Astrocyte (in vitro differentiated cells and primary cell): ENCODE data around the gene CAPRIN1. TPM values are rescaled to one million over a fixed set of nuclear protein-coding genes. Genes with fewer than 3 reads are reported as not detected.

ENCODE experiments used
- DNase-seq: peaks from one replicate; pipeline ENCODE4 v3.0.0-alpha.2; 2010; ENCODE audit warnings: low read depth
- FAIRE-seq: peaks from 2 replicates; lab custom pipeline; 2011; peaks lifted over from hg19 to GRCh38; lab: Jason Lieb, UNC
- H2AFZ ChIP-seq: 2 replicates; pipeline ENCODE4 v1.6.0; 2012; ENCODE audit warnings: low read depth, low read length, inconsistent platforms
- H3K27ac ChIP-seq: 2 replicates; pipeline ENCODE4 v1.5.1; 2011; ENCODE audit warnings: low read depth, low read length, inconsistent platforms
- H3K27me3 ChIP-seq: 2 replicates; pipeline ENCODE4 v1.6.0; 2011; ENCODE audit warnings: low read length, inconsistent platforms; ENCODE audit not compliant: insufficient read depth
- H3K36me3 ChIP-seq: 2 replicates; pipeline ENCODE4 v1.5.1; 2011; ENCODE audit warnings: low read length, inconsistent platforms; ENCODE audit not compliant: insufficient read depth
- H3K4me1 ChIP-seq: 2 replicates; pipeline ENCODE4 v1.5.1; 2011; ENCODE audit warnings: low read length, inconsistent platforms; ENCODE audit not compliant: insufficient read depth
- H3K4me2 ChIP-seq: 2 replicates; pipeline ENCODE4 v1.6.0; 2012; ENCODE audit warnings: low read length, inconsistent platforms
- H3K4me3 ChIP-seq: 2 replicates; pipeline ENCODE4 v1.5.1; 2011; ENCODE audit warnings: low read depth, mild to moderate bottlenecking, low read length, inconsistent platforms; ENCODE audit not compliant: insufficient read depth
- H3K79me2 ChIP-seq: 2 replicates; pipeline ENCODE4 v1.6.0; 2012; ENCODE audit warnings: mild to moderate bottlenecking, low read length, inconsistent platforms; ENCODE audit not compliant: insufficient read depth
- H3K9ac ChIP-seq: 2 replicates; pipeline ENCODE4 v1.6.0; 2012; ENCODE audit warnings: mild to moderate bottlenecking, low read length, inconsistent platforms
- H3K9me3 ChIP-seq: 2 replicates; pipeline ENCODE4 v1.5.1; 2012; ENCODE audit warnings: low read depth, mild to moderate bottlenecking, low read length, inconsistent platforms; ENCODE audit not compliant: insufficient read depth
- H4K20me1 ChIP-seq: 2 replicates; pipeline ENCODE4 v1.6.0; 2012; ENCODE audit warnings: low read length, inconsistent platforms; ENCODE audit not compliant: insufficient read depth
- H3K27ac Mint-ChIP-seq: one replicate; pipeline ENCODE4 v1.8.0; 2021; ENCODE audit warnings: mild to moderate bottlenecking, mixed read lengths; ENCODE audit not compliant: unreplicated experiment
- H3K27me3 Mint-ChIP-seq: one replicate; pipeline ENCODE4 v1.8.0; 2021; ENCODE audit warnings: low read depth, mixed read lengths; ENCODE audit not compliant: unreplicated experiment
- H3K36me3 Mint-ChIP-seq: one replicate; pipeline ENCODE4 v1.8.0; 2021; ENCODE audit warnings: low read depth, mixed read lengths; ENCODE audit not compliant: unreplicated experiment
- H3K4me1 Mint-ChIP-seq: one replicate; pipeline ENCODE4 v1.8.0; 2021; ENCODE audit warnings: low read depth, mixed read lengths; ENCODE audit not compliant: unreplicated experiment
- H3K4me3 Mint-ChIP-seq: one replicate; pipeline ENCODE4 v1.8.0; 2021; ENCODE audit warnings: mild to moderate bottlenecking, moderate library complexity, mixed read lengths; ENCODE audit not compliant: unreplicated experiment
- H3K9me3 Mint-ChIP-seq: one replicate; pipeline ENCODE4 v1.8.0; 2021; ENCODE audit warnings: mild to moderate bottlenecking, mixed read lengths; ENCODE audit not compliant: unreplicated experiment
- CTCF ChIP-seq: IDR thresholded peaks from 2 replicates; pipeline ENCODE4 v1.5.1; 2011; ENCODE audit warnings: low read depth, mild to moderate bottlenecking, inconsistent platforms, low read length, moderate library complexity; ENCODE audit not compliant: insufficient read depth
- EZH2 ChIP-seq: IDR thresholded peaks from 2 replicates; pipeline ENCODE4 v1.6.1; 2012; ENCODE audit warnings: mild to moderate bottlenecking, low read length, inconsistent platforms; ENCODE audit not compliant: insufficient read depth
- total RNA-seq: library from RNA; stranded (reverse); gene quantifications from 2 replicates; pipeline ENCODE4 v1.2.1, GENCODE V29; 2021

Gene CAPRIN1
- total RNA-seq, 1 donor from 2014 or later, result 309 TPM

DNA sequence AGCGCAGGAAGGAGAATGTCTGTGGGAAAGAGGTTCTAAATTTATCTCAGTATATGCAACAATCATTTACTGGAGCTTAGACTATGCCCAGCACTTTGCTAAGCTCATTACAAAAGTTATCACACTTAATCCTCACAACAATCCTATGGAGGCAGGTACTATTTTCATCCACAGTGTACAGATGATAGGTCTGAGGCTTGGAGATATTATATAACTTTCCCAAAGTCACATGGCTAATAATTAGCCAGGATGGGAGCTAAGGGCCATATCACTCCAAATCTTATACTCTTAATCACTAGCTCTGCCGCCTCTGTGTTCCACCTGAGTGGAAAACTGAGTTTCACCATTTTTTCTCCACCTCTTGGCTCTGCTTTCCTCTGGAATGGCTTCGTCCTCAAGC lies 47.3 kb upstream of the CAPRIN1 start:
- no peak overlapping the region for H3K4me3 ChIP-seq
- H3K9me3 Mint-ChIP-seq, result no peaks in the 10 kb centered on the region
- FAIRE-seq, result no peak

GRCh38 chr11:34006876-34007275 lies 44.7 kb upstream of the CAPRIN1 start:
- no peak overlapping the region for H3K4me3 ChIP-seq
- no peaks in the 10 kb centered on the region for H3K36me3 ChIP-seq
- H3K9me3 ChIP-seq, result no peaks in the 10 kb centered on the region
- no peak overlapping the region for H3K9ac ChIP-seq
- FAIRE-seq (no peak), DNase-seq (no peak)
- H3K4me2 ChIP-seq, result no peak overlapping the region
- H2AFZ ChIP-seq, result no peak overlapping the region
- Mint-ChIP-seq H3K27me3 (peaks cover 18% of the 10 kb centered on the region), H3K27ac (no peak overlapping the region), H3K4me1 (no peaks in the 10 kb centered on the region), H3K9me3 (no peaks in the 10 kb centered on the region), H3K36me3 (no peaks in the 10 kb centered on the region), H3K4me3 (no peak overlapping the region)
- H3K79me2 ChIP-seq, result no peaks in the 10 kb centered on the region
- peaks cover 27% of the 10 kb centered on the region for H3K27me3 ChIP-seq
- no peak overlapping the region for H3K27ac ChIP-seq
- TF ChIP-seq EZH2 (no peak), CTCF (no peak)
- H3K4me1 ChIP-seq, result no peaks in the 10 kb centered on the region
- H4K20me1 ChIP-seq, result no peaks in the 10 kb centered on the region

More for the DNA sequence above, 47.3 kb upstream of the CAPRIN1 start:
- H3K9ac ChIP-seq, result no peak overlapping the region
- no peak overlapping the region for H2AFZ ChIP-seq
- no peak for DNase-seq
- H3K4me1 Mint-ChIP-seq, result no peaks in the 10 kb centered on the region
- H3K4me3 Mint-ChIP-seq, result no peak overlapping the region
- H3K27me3 Mint-ChIP-seq, result peaks cover 18% of the 10 kb centered on the region
- no peak for TF ChIP-seq CTCF
- TF ChIP-seq EZH2, result no peak
- no peaks in the 10 kb centered on the region for H3K79me2 ChIP-seq
- peaks cover 27% of the 10 kb centered on the region for H3K27me3 ChIP-seq
- H3K36me3 Mint-ChIP-seq, result no peaks in the 10 kb centered on the region
- no peak overlapping the region for H3K27ac Mint-ChIP-seq
- no peaks in the 10 kb centered on the region for H3K4me1 ChIP-seq
- no peak overlapping the region for H3K27ac ChIP-seq
- H4K20me1 ChIP-seq, result no peaks in the 10 kb centered on the region
- no peaks in the 10 kb centered on the region for H3K9me3 ChIP-seq
- H3K36me3 ChIP-seq, result no peaks in the 10 kb centered on the region
- H3K4me2 ChIP-seq, result no peak overlapping the region

DNA sequence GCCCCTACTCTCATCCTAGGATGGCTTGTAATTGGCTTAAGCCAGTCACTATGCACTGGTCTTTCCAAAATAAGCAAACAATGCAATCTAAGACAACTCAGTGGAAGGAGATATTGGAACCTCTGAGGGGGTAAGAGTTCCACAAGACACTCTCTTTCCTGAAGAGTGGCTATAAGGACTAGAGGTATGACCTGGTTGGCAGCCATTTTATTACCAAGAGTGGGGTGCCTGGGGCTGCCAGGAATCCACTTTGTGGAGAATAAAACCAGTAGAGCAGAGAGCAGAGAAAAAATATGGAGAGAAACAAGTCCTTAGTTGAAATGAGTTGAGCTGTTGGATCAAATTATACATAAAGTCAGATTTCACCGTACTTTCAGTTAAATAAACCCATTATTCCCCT lies 38.8 kb upstream of the CAPRIN1 start:
- Mint-ChIP-seq H3K27me3 (peaks cover 7% of the 10 kb centered on the region), H3K27ac (no peak overlapping the region), H3K4me1 (no peaks in the 10 kb centered on the region), H3K4me3 (no peak overlapping the region), H3K9me3 (no peaks in the 10 kb centered on the region), H3K36me3 (no peaks in the 10 kb centered on the region)
- Histone ChIP-seq H3K4me2 (no peak overlapping the region), H2AFZ (no peak overlapping the region), H3K27me3 (peaks cover 8% of the 10 kb centered on the region), H3K27ac (no peak overlapping the region), H3K9me3 (no peaks in the 10 kb centered on the region), H3K79me2 (no peaks in the 10 kb centered on the region), H4K20me1 (no peaks in the 10 kb centered on the region), H3K4me1 (no peaks in the 10 kb centered on the region), H3K4me3 (no peak overlapping the region), H3K9ac (no peak overlapping the region), H3K36me3 (no peaks in the 10 kb centered on the region)
- FAIRE-seq, result no peak
- no peak for DNase-seq
- no peak for TF ChIP-seq CTCF
- TF ChIP-seq EZH2, result no peak
